ENCODE results near the gene KLK3.

DNA sequence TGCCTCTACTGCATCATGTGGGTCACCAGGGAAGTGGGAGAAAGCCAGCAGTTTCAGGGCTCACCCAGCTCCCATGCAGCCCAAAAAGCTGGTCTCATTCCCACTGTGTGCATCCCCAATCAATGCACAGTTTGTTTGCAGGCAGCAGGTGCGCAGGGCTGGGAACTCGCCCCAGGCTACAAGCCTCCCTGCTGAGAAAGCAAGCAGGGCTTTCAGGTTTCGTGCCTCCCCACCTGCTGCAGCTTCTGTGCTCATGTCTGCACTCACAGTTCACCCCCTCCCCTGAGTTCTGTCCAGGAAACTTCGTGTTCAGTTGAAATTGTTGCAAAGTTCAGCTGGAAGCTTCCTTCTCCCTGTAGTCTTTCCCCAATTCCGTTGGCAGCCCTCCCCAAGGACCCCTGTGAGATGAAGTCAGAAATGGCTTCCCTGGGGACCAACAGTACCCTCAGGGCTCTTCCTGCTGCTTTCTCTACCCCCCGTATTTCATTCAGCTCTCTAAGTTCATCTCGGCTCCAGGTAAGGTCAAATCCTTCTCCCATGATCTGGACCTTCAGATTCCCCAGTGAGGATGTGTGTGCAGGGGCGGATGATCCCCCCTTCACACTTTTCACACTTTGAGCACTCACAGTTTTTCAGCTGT is 10.3 kb upstream of the KLK3 start:
- TF ChIP-seq, protein P1, sequence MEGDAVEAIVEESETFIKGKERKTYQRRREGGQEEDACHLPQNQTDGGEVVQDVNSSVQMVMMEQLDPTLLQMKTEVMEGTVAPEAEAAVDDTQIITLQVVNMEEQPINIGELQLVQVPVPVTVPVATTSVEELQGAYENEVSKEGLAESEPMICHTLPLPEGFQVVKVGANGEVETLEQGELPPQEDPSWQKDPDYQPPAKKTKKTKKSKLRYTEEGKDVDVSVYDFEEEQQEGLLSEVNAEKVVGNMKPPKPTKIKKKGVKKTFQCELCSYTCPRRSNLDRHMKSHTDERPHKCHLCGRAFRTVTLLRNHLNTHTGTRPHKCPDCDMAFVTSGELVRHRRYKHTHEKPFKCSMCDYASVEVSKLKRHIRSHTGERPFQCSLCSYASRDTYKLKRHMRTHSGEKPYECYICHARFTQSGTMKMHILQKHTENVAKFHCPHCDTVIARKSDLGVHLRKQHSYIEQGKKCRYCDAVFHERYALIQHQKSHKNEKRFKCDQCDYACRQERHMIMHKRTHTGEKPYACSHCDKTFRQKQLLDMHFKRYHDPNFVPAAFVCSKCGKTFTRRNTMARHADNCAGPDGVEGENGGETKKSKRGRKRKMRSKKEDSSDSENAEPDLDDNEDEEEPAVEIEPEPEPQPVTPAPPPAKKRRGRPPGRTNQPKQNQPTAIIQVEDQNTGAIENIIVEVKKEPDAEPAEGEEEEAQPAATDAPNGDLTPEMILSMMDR (IDR thresholded peaks at IDR 0.05; ENCODE audit: low read length) = no peak
- no peak for TF ChIP-seq EZH2 (IDR thresholded peaks at IDR 0.05; ENCODE audit: borderline replicate concordance, low read length)
